DMS79 treated with DMSO at 0.1 percent for 48 hours (cell line): ENCODE measurements around the gene TAPBP.
"Not testable (repeated sequence)": the region's sequence is repeated elsewhere in the genome, so short reads cannot be mapped to it uniquely, and the experiment has no call there.

Experiments used
- DNase-seq: peaks from one replicate; lab custom pipeline; 2025; lab: John Stamatoyannopoulos, UW

The TAPBP gene

GRCh38 chr6:33296797-33297405 lies 17.0 kb downstream of the TAPBP start:
- no peak for DNase-seq

DNA sequence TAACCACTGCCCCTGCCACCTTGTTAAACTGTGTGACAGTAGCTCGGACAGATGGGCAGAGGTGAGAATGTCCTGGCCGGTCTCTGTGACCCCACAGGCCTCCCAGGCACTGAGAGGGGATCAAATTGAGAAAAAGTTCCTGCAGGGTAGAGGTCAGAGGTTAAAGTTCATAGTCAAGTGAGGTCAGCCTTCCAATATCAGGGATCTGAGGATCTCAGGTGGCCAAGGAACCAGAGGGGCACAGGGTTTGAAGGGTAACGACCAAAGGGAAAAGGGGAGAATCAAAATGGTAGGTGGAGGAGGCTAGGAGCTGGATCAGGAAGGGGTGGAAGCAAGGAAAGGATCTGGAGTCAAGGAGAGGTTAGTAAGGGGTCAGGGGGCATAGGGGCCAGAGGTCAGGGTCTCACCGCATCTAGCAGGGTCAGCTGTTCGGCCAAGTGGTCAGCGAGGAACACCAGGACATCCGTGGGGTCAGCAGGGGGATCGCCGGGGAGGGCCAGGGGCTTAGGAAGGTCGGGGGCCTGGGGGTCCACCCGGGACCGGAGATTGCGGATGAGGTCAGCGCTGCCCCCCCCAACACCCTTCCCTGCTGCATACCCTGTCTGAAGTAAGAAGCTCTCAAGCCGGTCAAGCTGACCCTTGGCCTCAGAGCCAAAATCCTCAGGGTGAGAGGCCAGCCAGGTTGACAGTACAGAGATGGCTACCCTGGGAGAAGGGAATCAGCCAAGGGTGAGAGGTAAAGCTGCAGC lies 18.1 kb downstream of the TAPBP start:
- DNase-seq, result no peak

DNA sequence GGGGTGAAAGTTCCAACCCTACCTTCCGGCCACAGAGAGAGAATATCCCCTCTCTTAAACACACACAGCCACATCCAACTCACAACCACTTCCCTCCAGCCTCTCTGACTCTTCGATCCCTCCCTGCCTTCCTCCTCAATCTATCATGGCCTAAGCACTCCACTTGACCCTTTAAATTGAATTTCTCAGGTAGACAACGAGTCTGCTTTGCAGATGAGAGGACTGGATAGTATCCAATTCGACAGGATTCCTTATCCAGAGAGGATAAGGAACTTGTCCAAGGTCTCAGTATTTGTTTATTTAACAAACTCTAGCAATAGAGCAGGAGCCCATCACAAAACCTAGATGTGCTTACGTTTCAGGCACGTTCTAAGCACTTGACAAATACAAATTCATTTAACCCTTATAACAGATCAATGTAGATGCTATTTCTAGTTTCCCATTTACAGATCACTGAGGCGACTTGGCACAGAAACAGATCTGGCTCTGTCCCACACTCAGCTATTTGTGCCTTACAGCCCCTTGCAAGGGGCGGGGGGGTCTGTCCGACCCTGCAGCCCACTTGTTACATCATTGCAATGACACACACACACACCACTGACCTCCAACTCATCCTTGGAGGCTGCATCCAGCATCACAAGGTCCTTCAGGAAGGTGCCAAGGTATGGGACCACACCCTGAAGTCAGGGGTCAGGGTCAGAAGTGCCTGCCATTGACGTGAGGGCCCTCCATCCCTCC lies 19.6 kb downstream of the TAPBP start:
- no peak for DNase-seq

- no peak for DNase-seq
Measured at GRCh38 chr6:33292996-33293682, 20.7 kb downstream of the TAPBP start.

GRCh38 chr6:33290459-33290858 lies 23.4 kb downstream of the TAPBP start:
- DNase-seq, result no peak

GRCh38 chr6:33289784-33290315 lies 24.0 kb downstream of the TAPBP start:
- DNase-seq, result no peak

DNA sequence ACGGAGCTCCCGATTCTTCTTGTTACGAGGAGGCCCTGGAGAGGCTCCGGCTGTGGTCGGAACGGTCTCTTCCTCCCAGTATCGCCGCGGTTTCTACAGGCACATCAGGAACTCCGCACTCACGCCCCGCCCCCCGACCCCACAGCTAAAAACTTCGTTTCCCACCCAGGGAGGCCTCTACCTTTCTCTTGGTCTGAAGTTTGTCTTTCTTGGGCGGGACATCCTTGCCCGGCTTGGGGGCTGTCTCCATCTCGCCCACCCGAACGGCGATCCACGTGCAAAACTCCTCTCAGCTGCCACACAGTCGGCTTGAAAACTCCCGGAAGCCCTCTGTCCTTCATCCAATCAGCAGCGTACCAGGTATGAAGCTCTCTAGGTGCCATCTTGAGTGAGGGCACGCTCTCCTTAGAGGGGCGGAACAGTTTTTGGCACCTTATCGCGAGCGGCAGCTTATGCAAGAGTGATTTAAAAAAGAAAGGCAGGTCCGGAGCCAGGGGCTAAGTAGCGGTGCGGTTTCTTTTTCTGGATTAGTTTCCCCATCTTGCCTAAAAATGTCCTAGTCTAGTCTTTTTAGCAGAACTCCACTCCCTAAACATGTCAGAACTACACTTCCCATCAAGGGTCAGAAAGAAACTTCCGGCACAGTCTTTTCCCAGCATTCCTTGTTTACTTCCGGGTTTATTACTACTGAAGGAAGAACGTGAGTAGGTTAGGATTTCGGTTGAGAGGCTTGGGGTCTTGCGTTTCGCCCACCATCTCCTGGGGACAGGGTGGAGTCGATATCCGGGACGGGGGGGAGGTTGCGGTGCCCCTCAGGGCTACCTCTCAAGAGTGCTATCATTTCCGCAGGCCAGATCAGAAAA lies 24.7 kb downstream of the TAPBP start, which contains the start of the genes PFDN6 and WDR46:
Gene PFDN6, plus strand, starts transcription at position 681 of the 863 bp plus-strand sequence. CDS start 256 bp downstream, outside the sequence.
Gene WDR46, minus strand, starts transcription at position 319 of the 863 bp plus-strand sequence. Its CDS starts 69 bp downstream, at position 250.
- peak; percentile 94 for DNase-seq

DNA sequence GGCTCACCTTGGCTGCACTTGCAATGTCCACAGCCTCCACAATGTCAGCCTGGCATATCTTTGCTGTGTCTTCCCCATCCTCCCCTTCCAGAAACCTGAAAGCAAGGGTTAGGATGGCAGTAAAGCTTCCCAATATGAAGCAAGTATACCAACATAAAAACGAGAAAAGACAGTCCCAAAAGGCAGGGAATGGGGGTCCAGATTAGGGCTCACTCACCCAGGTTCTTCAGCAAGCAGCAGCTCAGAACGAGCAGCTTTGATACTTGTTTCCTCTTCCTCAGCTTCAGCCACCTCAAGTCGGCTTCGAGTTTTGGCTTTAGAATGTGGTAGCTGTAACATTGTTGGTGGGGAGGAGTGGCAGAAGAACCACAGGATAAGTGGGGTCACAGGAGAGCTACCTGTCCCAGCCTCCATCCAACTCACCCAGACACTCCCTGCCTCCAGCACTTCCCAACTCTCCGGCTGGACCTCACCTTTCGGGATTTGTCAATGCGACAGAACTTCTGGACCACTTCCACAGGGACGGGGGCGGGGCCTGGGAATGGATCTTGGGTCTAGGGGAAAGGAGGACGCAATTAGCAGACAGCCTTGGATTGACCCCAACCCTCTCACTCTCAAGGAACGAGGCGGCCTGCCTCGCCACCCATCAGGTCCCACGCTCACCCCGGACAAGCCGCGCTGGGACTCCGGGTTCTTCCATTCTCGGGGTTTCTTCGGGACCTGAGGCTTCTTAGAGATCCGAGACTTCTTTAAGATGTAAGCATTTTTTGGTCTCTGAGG lies 25.5 kb downstream of the TAPBP start:
- DNase-seq, result no peak

- DNase-seq, result no peak
Measured at GRCh38 chr6:33286946-33287914, 26.6 kb downstream of the TAPBP start.

- not testable (repeated sequence) for DNase-seq
Measured at GRCh38 chr6:33285214-33285613, 28.7 kb downstream of the TAPBP start.

- DNase-seq, result no peak
Measured at GRCh38 chr6:33280539-33280938, 33.3 kb downstream of the TAPBP start.

DNA sequence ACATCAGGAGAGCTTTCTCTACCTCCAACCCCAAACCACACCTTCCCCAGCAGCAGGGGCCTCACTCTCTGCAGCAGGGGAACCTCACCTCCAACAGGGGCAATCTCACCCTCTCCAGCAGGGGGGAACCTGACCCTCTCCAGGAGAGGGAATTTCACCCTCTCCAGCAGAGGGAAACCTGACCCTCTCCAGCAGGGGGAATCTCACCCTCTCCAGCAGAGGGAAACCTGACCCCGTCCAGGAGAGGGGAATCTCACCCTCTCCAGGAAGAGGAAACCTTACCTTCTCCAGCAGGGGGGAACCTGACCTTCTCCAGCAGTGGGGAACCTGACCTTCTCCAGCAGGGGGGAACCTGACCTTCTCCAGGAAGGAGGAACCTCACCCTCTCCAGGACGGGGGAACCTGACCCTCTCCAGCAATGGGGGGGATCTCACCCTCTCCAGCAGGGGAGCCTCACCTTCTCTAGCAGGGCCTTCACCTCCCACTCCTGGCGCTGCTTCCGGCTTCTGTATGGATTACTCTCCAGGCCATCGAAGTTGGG lies 33.8 kb downstream of the TAPBP start:
- DNase-seq, result peak; percentile 19

DNA sequence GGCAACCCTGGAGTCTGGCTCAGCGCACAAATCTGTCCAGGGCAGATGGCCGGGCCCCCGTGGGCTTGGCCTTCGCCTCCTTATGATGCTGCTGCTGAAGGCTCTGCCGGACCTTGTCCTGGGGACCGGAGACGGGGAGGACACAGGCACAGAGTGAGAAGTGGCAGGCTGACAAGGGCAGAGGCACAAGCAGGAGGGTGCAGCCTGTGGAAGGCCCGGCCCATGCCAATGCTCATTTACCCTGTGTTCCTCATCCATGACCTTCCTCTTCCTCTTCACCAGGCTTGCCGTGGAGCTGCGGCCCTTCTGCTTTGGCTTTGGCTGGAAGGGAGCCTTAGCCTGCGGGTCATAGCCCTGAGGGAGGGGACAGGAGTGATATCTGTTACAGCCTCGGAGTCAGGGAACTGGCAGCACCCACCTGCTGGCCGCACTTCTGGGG lies 34.6 kb downstream of the TAPBP start:
- DNase-seq, result no peak

GRCh38 chr6:33278810-33279209 lies 35.1 kb downstream of the TAPBP start:
- no peak for DNase-seq

DNA sequence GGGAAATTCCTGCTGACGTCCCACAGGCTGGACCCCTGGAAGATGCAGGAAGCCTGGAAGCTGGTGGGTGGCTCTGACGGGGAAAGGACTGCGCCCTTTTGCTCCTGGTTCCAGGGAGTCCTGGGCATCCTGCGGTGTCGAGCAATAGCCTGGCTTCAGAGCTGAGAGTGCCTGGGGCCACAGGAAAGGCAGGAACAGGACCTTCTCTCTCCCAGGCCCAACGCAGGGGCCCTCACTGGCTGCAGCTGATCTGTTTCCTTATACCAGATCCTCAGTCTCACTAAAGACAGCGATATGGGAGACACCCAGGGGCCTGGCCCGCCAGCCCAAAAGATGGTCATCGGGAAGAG lies 35.5 kb downstream of the TAPBP start:
- DNase-seq, result no peak

GRCh38 chr6:33277663-33278391 lies 36.1 kb downstream of the TAPBP start:
- DNase-seq, result no peak

DNA sequence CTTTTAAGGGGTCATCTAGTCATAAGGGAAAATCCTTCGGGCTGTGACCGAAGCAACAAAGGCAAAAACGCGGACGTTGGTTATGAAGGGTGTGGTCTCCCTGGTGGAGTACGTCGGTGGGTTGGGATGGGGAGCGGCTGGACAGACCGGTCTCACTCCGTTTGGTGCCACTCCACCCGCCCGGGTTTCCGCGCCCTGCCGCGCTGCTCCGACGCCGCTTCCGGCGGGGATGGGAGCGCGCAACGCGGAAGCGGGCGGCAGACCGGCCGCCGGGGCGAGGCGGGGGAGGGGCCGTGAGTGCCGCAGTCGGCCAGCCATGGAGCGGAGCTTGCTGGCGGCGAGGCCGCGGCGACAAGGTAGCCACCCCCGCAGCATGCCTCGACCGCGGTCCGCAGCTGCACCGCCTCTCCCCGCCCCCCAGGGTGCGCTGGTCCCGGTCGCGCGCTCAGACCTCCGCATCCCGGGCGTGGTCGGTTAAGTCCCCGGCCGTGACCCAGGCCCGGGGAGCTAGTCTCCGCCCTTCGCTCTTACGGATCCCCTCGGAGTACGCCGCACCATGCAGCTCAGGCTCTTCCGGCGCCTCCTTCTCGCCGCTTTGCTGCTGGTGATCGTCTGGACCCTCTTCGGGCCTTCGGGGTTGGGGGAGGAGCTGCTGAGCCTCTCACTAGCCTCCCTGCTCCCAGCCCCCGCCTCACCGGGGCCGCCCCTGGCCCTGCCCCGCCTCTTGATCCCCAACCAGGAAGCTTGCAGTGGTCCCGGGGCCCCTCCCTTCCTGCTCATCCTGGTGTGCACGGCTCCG lies 36.8 kb downstream of the TAPBP start, which contains the start of gene B3GALT4:
Gene B3GALT4, plus strand, starts transcription at position 260 of the 799 bp plus-strand sequence. Its CDS starts 297 bp downstream, at position 557.
- DNase-seq, result peak; percentile 66
